GM21528 (cell line): ENCODE results near the gene RAP1GDS1.
"Not testable (repeated sequence)": the region's sequence is repeated elsewhere in the genome, so short reads cannot be mapped to it uniquely, and the experiment has no call there.

Source experiments
- ATAC-seq: cut with Tn5 transposase; IDR thresholded peaks from one replicate; pipeline ENCODE4 v1.9.1; 2021; ENCODE audit warnings: mild to moderate bottlenecking, moderate library complexity; ENCODE audit not compliant: unreplicated experiment, low FRiP score

Gene RAP1GDS1

DNA sequence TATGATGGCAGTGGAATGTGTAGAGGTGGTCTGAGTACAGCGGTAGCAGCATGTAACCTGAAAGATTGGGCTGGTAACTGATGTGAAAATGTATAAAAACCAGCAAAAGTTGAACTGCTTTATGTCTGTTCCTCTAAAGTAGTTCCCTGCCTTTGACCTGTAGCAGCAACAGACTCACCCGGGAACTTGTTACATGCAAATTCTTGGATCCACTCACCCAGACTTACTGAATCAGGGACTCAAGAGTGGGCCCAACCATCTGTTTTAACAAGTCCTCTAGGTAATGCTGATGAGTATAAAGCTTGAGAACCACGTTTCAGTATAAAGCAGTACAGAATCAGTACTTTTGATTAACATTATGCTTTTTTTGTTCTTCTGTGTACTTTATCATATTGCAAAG, 84.7 kb downstream of the RAP1GDS1 start:
- no peak for ATAC-seq

DNA sequence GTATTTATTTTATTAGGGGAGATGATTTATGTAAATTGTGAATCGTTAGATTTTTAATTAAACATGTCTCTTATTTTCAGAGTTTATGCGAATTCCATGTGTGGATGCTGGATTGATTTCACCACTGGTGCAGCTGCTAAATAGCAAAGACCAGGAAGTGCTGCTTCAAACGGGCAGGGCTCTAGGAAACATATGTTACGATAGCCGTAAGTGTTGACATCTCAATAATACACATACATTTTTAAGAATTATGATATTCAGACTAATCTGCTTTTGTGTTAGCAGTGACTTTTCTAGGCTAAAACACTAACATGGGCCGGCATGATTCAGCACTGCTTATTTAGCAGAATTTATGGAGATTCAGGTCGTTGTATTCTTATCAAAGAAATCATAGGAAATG, 91.2 kb downstream of the RAP1GDS1 start:
- no peak for ATAC-seq

DNA sequence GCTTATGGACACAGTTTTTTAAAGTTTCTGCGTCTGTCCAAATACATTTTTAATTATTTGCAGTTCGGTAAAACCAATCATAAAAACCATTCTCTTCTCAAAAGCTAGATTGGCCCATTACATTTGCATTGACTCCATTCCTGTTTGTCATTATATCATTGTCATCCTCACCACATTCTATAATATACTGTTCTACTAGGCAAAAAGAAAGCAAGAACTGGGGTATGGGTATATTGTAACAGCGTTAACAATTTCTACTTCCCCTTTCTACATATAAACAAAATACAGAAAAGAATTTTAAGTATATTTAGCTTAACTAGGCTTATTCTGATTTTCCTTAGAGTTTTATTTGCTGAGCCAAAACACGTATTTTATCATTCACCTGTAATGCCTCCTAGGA, 91.8 kb downstream of the RAP1GDS1 start:
- ATAC-seq = no peak

DNA sequence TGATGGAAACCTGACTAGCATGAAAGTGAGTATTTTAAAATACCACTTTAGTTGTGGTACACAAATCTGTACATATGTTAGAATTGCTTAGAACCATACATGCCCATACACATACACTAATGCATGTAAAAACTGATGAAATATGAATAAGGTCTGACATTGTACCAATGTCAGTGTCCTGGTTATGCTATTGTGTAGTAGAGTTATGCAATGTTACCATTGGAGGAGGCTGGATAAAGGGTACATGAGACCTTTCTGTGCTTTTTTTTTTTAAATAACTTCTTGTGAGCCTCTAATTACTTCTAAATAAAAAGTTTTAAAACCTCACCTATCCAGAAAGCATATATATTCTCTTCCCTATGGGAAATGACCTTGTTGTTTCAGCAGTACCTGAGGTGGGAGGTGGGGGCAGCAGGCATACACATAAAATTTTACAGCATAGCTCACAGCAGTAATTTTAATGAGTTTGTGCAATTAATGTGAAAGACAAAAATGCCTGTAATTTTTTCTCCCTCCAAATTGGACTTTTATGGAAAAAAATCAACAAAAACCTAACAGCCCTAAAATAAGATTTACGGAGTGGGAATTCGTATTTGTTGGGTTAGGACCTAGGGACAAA, 97.6 kb downstream of the RAP1GDS1 start:
- no peak for ATAC-seq

DNA sequence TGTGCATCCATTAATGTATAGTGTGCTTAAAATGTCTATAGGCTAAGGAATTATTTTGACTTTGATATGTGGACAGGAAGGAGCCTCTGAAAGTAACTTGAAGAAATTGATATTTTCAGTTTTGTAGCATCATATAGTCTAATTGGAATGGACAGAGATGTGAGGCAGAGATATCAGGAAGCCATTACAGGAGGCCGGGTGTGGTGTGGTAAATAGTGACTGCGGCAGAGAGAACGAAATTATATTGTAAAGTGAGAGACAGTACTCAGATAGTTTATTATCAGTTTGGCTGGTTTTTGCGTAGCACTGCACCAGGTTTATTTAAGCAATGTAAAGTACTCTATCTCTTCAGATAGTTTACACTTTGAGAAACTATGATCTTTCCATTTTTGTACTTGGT, 98.5 kb downstream of the RAP1GDS1 start:
- no peak for ATAC-seq

DNA sequence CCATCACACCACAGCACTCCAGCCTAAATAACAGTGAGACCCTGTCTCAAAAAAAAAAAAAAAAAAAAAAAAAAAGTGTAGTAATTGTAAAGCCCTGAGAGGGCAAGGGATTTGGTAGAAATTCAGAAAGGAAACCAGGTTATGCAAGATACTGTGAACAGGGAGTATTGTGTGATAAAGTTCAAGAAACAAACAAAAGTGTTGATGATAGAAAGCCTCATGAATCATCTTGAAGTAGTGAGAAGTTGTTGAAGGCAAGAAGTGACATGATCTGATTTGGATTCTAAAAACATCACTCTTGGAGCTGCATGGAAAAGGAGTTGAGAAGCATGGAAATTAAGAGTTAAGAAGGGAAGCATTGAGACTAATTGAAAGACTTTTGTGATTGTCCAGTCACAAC, 102.2 kb downstream of the RAP1GDS1 start:
- no peak for ATAC-seq

DNA sequence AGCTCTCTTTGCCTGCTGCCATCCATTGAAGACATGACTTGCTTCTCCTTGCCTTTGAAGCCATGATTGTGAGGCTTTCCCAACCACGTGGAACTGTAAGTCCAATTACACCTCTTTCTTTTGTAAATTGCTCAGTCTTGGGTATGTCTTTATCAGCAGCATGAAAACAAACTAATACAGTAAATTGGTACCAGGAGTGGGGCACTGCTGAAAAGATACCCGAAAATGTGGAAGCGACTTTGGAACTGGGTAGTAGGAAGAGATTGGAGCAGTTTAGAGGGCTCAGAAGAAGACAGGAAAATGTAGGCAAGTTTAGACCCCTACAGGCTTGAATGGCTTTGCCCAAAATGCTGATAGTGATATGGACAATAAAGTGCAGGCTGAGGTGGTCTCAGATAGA, 105.1 kb downstream of the RAP1GDS1 start:
- not testable (repeated sequence) for ATAC-seq

DNA sequence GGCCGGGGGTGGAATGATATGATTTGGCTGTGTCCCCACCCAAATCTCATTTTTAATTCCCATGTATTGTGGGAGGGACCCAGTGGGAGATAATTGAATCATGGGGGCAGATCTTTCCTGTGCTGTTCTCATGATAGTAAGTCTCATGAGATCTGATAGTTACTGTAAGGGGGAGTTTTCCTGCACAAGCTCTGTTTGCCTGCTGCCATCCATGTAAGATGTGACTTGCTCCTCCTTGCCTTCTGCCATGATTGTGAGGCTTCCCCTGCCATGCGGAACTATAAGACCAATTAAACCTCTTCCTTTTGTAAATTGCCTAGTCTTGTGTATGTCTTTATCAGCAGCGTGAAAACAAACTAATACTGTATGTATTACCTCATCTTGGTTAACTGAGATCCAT, 106.8 kb downstream of the RAP1GDS1 start:
- ATAC-seq = not testable (repeated sequence)

DNA sequence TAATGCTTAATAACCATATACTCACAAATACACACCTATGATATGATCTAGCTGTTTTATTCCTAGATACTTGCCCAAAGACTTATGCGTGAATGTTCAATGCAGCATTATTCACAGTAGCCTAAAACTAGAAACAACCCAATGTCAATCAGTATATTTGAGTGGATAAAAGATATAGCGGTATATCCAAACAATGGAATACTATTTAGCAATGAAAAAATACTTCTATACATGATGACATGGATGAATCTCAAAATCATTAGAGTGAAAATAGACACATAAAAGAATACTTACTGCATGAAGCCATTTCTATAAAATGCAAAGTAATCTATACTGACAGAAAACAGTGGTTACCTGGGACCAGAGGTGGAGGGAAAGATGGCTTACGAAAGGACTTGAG, 108.1 kb downstream of the RAP1GDS1 start:
- ATAC-seq = no peak

DNA sequence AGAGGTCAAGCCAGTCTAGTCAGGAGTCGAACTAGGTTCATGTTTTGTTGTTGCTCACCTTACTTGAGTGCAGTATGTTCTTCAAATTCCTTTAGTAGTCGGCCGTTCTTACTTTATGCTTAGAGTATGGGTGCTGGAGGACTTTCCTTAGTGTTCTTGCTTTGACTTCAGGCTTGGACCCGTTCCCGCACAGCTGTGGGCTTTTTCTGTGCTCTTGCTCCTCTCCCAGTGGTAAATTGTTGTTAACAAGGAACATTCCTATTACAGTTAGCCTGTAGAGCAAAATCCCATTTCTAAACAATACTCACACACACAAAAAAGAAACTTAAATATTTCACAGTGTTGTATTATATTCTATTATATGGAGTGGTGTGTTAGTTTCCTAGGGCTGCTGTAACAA, 113.5 kb downstream of the RAP1GDS1 start:
- ATAC-seq = no peak

DNA sequence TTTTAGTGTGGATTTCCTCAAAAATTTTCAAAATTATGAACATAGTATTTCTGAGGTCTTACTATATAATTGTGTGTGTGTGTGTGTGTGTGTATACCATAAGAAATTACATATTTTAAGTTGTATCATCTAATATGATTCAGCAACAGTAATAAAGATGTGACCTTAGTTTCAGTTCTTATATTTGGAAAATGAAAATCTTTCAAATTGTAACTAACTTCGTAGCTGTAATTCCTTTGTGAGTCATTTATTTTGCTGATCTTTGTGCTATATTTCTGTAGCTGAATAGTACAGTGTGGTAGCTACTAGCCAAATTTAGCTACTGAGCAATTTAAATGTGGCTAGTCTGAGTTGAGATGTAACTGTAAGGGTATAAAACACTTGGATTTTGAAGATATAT, 116.4 kb downstream of the RAP1GDS1 start:
- ATAC-seq = no peak

DNA sequence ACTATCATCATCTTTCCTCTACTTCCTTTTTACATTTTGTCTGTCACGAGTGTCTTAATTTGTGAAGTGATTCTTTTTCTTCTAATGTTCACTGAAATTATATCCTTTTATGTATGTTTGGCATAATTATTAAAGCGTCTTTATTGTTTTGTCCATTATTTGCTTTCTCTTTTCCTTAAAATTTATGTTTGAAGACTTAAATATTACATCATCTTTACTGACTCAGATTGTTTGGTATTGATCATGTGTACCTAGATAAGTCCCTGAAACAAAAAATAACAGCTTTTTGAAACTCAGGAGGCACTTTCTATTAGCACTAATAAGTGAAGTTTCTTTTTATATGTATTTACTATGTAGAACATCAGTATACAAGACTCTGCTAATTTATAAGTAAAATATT, 120.1 kb downstream of the RAP1GDS1 start:
- ATAC-seq = no peak

DNA sequence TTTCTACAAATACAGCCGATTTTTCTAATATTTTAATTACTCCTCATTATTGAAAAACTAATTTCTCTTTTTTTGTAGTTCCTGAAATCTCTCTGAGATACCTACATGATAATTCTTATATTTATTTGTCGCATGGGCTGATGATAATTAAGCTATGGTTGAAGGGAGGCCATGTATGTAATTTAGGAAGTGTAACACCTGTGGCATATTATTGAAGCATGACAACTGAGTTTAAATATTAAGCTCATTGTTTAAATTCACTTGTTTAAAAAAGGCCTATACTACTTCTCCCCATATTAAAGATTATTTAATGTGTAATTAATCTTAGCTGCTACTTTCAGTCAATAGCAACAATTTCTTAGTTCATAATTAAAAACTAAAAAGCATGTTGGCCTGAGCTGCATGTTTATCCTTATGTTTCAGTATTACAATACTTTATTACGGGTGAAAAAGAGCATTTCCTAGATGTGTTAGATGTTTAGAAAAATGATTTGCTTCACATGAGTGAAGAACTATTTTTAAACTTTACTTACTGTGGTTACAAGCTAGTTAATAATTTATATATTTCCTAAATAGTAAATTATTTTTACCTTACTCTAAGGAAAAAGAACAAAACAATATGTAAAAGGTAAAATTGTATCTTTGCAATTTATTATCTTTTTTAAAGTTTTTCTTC, 122.4 kb downstream of the RAP1GDS1 start:
- no peak for ATAC-seq

DNA sequence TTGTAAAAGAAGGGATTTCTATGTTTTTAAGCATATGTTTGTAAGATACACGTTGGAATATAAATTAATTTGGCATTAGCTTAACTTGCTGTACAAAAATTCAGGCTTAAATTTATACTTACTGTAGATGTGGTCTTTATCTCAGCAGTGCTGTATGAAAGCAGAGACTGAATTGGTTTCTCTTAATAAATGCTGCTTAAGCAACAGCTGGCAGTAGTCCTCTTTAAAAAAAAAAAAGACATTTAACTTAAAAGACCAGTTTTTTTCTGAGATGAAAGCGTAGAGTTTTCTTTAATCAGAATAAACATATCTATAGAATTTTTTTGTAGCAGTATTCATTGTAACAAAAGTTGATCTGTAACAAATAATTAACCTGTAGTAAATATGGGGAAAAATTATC, 124.6 kb downstream of the RAP1GDS1 start:
- no peak for ATAC-seq

DNA sequence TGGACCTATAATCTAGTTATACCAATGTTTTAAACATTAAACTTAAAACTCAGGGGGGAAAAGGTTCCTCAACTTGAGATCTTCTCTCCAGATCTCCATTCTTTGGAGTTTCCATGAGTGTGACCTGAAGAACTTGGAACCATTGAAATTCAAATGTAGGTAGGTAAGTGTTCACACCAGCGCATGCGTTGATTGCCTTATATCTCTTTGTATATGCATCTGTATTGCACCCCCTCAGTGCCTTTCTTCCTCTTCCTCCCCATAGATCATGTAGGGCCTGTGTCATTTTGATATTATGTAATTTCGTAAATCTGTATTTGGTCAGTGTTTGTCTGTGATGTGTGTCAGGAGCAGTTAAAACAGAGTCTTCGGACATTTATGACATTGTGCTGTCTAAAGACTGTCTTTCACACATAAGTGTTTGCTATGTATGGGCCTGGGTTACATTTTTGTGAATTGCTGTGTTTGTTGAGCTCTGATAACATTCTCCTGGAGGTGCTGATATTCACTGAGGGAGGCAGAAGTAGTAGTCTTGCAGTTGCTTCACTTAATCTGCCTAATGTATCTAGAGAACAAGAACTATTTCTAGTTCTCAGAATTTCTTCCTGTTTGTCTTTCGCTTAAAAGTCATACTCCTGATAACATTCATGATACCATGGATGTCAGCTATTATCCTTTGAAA, 126.3 kb downstream of the RAP1GDS1 start:
- ATAC-seq = no peak

DNA sequence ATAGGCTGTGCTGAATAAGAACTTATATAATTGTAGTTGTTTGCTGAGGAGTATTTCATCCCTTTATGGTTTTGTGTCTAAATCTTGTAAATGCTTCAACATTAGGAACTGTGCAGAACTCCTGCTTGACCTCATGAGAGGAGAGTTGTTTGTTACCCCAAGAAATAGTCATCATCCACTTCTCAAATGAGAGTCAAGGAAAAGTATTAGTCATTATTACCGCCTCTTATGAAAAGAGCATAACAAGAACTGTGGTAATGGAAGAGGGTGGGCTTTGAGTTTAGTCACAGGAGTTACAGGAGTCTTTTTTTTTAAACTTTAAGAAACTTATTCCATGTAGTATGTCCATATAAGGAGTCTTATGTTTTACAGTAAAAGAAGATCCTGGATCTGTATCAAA, 132.9 kb downstream of the RAP1GDS1 start:
- no peak for ATAC-seq

DNA sequence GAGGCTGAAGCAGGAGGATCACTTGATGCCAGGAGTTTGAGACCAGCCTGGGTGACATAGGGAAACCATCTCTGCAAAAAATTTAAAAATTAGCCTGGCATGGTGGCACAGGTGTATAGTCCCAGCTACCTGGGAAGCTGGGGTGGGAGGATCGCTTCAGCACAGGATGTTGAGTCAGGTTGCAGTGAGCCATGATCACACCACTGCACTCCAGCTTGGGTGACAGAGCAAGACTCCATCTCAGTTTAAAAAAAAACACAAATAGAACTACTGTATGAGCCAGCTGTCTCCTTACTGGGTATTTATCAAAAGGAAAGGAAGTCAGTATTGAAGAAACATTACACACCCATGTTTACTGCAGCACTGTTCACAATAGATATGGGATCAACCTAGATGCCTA, 138.7 kb downstream of the RAP1GDS1 start:
- ATAC-seq = no peak

DNA sequence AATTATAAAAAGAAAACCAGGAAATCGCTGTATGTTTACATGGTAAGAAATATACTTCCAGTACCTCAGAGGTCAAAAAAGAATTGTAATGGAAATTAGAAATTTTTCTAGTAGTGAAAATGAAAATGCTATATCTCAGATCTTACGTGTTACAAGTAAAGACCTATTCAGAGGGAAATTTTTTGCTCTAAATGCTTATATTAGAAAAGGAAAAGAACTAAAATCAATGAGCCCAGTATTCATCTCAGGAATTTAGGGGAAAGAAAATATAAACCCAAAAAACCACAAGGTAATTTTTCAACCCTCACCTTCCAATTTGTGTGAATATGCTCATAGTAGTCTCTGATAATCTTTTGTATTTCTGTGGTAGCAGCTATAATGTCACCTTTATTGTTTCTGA, 145.6 kb downstream of the RAP1GDS1 start:
- no peak for ATAC-seq

DNA sequence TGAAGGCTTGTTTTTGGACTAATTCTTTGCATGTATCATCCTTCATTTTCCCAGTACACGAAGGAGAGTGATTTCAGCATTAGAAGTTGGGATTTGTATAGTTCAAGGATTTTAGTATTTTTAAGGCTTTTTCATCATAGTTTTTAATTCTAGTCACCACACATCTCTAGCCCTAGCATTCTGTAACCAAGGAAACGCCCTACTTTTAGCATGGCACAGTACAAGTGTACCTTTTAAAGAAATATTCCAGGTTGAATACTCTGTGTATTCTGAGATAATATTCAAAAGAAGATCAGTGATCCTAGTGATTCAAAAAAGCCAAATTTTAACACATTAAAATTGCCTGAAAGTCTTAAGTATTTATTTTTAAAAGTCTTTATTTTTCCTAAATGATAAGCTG, 150.5 kb downstream of the RAP1GDS1 start:
- no peak for ATAC-seq

DNA sequence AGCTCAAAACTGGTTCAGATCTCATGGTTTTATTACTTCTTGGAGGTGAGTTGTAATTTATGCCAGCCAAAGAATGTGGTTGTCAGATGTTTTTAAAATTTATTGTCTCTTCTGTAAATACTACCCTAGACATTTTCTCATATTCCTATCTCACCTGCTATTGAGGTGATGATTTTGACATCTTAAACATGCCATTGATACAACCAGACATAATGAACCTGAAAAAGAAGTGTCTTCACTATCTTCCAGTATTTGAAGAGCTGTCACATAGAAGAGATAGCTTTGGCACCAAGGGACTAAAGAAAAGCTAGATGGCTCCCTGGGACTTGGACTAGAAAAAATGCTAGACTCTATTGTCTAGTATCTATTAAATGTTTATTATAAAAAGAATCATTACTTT, 155.7 kb downstream of the RAP1GDS1 start:
- no peak for ATAC-seq

DNA sequence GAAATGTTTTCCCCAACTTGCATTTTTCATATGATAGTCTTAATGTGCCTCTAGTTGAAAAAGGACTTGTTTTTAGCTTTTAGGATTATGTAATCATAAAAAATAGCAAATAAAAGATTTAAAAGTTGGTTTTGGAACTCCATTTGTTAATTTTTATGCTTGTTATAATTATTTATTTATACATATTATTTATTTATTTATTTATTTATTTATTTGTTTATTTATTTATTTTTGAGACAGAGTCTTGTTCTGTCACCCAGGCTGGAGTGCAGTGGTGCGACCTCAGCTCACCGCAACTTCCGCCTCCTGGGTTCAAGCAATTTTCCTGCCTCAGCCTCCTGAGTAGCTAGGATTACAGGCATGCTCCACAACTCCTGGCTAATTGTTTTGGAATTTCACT, 159.0 kb downstream of the RAP1GDS1 start:
- not testable (repeated sequence) for ATAC-seq

DNA sequence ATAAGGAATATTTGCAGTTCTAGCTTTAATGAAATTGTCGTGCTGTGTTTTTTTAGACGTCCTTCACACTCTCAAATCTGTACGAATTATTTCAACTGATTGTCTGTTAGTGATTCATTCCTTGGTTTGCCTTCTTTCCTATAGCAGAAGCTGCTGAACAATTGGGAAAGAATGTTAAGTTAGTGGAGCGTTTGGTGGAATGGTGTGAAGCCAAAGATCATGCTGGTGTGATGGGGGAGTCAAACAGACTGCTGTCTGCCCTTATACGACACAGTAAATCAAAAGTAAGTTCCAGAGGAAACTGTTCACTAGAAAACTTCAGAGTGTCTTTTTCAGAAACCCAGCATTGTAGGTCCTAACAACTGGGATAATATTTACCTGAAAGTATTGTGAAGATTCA, 159.9 kb downstream of the RAP1GDS1 start:
- no peak for ATAC-seq
